HEK293T (cell line): Measurements from ENCODE around the gene GUCY1A2.
A peak's percentile ranks its signal among the peaks of the same experiment; 100 is the strongest.

Experiments
- CTCF ChIA-PET: fragments of 350-600 bp; formaldehyde crosslinking; extraction: SDS; loops from one replicate; lab custom pipeline; 2021; ENCODE audit warnings: antibody characterized with exemption, inconsistent platforms; lab: Yijun Ruan, JAX
- POLR2A ChIA-PET: fragments of 350-600 bp; formaldehyde crosslinking; extraction: SDS; loops from one replicate; lab custom pipeline; 2020; ENCODE audit warnings: antibody characterized with exemption, inconsistent platforms; lab: Yijun Ruan, JAX
- DNase-seq: peaks from one replicate; pipeline ENCODE4 v3.0.0; 2012; ENCODE audit warnings: mixed read lengths; ENCODE audit errors: extremely low spot score
- ARNT ChIP-seq: fragments of 450-650 bp; IDR thresholded peaks from 2 replicates; pipeline ENCODE4 v1.6.1; 2017; ENCODE audit warnings: mild to moderate bottlenecking
- BHLHE40 ChIP-seq: fragments of 450-650 bp; IDR thresholded peaks from 2 replicates; pipeline ENCODE4 v1.6.1; 2016; ENCODE audit warnings: mild to moderate bottlenecking, moderate library complexity, borderline replicate concordance
- CTBP1 ChIP-seq: fragments of 450-650 bp; IDR thresholded peaks from 2 replicates; pipeline ENCODE4 v1.6.1; 2016; ENCODE audit warnings: borderline replicate concordance
- ELF4 ChIP-seq: fragments of 450-650 bp; IDR thresholded peaks from 2 replicates; pipeline ENCODE4 v1.6.1; 2017; ENCODE audit warnings: antibody characterized with exemption
- FOXA1 ChIP-seq: fragments of 450-650 bp; IDR thresholded peaks from 2 replicates; pipeline ENCODE4 v1.6.1; 2016; ENCODE audit warnings: mild to moderate bottlenecking
- FOXK2 ChIP-seq: fragments of 450-650 bp; IDR thresholded peaks from 2 replicates; pipeline ENCODE4 v1.6.1; 2016; ENCODE audit warnings: mild to moderate bottlenecking
- FOXM1 ChIP-seq: fragments of 450-650 bp; IDR thresholded peaks from 2 replicates; pipeline ENCODE4 v1.6.1; 2017; ENCODE audit warnings: mild to moderate bottlenecking, borderline replicate concordance
- HDGF ChIP-seq: fragments of 450-650 bp; IDR thresholded peaks from 2 replicates; pipeline ENCODE4 v1.6.1; 2017; ENCODE audit warnings: antibody characterized with exemption, borderline replicate concordance
- L3MBTL2 ChIP-seq: fragments of 450-650 bp; conservative IDR thresholded peaks from 2 replicates; pipeline ENCODE4 v1.6.1; 2016; ENCODE audit warnings: mild to moderate bottlenecking
- LEF1 ChIP-seq: fragments of 450-650 bp; IDR thresholded peaks from 2 replicates; pipeline ENCODE4 v1.6.1; 2017; ENCODE audit warnings: mild to moderate bottlenecking, borderline replicate concordance
- NFRKB ChIP-seq: fragments of 450-650 bp; IDR thresholded peaks from 2 replicates; pipeline ENCODE4 v1.6.1; 2016; ENCODE audit warnings: mild to moderate bottlenecking, moderate library complexity
- SP1 ChIP-seq: fragments of 450-650 bp; IDR thresholded peaks from 2 replicates; pipeline ENCODE4 v1.6.1; 2017
- SUZ12 ChIP-seq: fragments of 450-650 bp; IDR thresholded peaks from 2 replicates; pipeline ENCODE4 v1.6.1; 2016; ENCODE audit warnings: mild to moderate bottlenecking
- TARDBP ChIP-seq: fragments of 450-650 bp; IDR thresholded peaks from 2 replicates; pipeline ENCODE4 v1.6.1; 2016
- ZNF384 ChIP-seq: fragments of 450-650 bp; IDR thresholded peaks from 2 replicates; pipeline ENCODE4 v1.6.1; 2016
- TF ChIP-seq, protein P1 (sequence below): fragments of 450-650 bp; IDR thresholded peaks from 2 replicates; pipeline ENCODE4 v1.6.1; 2016

Gene GUCY1A2

DNA sequence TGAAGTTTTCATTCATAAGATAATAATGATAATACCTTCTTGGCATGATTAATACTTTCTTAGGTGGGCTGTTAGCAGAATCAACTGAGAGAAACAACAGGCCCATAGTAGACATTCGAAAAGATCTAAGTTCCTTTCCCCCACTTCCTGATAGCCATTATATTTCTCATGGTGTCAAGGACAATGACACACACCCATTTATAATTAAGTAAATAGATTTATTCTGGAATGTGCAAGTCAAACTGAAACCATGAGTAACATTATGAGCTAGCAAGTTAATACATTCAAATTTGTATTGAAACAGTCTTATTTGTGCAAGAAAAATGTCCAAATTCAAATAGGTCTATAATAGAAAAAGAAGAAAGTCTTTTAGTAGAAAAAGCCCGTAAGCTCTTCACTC is 301.1 kb downstream of the GUCY1A2 start:
- no peak for DNase-seq
- ChIA-PET CTCF (no interaction called here), POLR2A (no interaction called here)
- no peak for TF ChIP-seq L3MBTL2
- no peak for TF ChIP-seq ARNT
- no peak for TF ChIP-seq ELF4
- no peak for TF ChIP-seq ZNF384
- no peak for TF ChIP-seq BHLHE40
- no peak for TF ChIP-seq FOXM1
- TF ChIP-seq SP1 = no peak
- TF ChIP-seq, protein P1, sequence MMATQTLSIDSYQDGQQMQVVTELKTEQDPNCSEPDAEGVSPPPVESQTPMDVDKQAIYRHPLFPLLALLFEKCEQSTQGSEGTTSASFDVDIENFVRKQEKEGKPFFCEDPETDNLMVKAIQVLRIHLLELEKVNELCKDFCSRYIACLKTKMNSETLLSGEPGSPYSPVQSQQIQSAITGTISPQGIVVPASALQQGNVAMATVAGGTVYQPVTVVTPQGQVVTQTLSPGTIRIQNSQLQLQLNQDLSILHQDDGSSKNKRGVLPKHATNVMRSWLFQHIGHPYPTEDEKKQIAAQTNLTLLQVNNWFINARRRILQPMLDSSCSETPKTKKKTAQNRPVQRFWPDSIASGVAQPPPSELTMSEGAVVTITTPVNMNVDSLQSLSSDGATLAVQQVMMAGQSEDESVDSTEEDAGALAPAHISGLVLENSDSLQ = no peak
- TF ChIP-seq LEF1 = no peak
- TF ChIP-seq NFRKB = no peak
- no peak for TF ChIP-seq HDGF

DNA sequence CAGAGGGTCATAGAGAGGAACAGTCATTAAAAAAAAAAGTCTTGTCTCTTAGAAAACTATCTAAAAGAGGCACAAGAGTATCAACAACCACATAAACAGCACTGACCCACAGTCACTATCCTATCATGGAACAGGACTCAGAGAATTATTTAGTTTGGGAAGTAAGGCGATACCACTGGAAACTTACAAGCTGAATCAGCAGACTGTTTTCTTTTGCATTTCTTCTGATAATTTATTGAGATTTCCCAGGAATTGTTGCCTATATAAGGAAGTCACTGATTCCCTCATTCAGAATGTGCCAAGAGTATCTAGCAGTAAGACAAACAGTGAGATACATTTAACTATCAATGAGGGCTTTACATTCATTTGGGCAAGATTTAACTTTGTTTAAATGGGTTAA is 304.1 kb downstream of the GUCY1A2 start:
- POLR2A ChIA-PET = no interaction called here
- TF ChIP-seq FOXK2 (no peak), LEF1 (no peak), ARNT (no peak), NFRKB (no peak), BHLHE40 (no peak), FOXA1 (no peak), SP1 (no peak), FOXM1 (no peak)
- CTCF ChIA-PET = no interaction called here

DNA sequence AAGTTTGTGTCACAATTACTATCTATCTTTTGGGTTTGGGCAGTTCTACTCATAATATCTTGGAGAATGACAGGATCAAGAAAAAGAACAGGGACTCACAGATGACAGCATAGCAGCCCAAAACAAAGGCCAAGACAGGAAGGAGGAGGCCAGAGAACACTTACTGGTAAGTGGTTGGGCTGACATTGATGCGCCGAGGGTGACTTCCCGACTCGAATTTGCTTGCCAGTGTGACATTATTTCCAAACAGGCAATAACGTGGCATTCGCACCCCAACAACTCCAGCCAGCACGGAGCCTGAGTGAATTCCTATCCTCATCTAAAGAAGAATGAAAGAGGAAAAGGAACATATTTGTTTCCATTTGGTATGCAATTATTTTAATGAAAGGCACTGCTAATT is 309.9 kb downstream of the GUCY1A2 start:
- ChIA-PET POLR2A (no interaction called here), CTCF (no interaction called here)
- TF ChIP-seq TARDBP = no peak
- TF ChIP-seq NFRKB = no peak
- no peak for TF ChIP-seq SP1
- TF ChIP-seq L3MBTL2 = no peak
- TF ChIP-seq ARNT = no peak
- TF ChIP-seq BHLHE40 = no peak
- no peak for TF ChIP-seq FOXM1
- TF ChIP-seq ELF4 = no peak
- no peak for TF ChIP-seq HDGF
- TF ChIP-seq, protein P1 = no peak
- TF ChIP-seq FOXA1 = no peak
- no peak for TF ChIP-seq ZNF384
- DNase-seq = no peak

More for the DNA sequence above, 304.1 kb downstream of the GUCY1A2 start:
- no peak for DNase-seq

DNA sequence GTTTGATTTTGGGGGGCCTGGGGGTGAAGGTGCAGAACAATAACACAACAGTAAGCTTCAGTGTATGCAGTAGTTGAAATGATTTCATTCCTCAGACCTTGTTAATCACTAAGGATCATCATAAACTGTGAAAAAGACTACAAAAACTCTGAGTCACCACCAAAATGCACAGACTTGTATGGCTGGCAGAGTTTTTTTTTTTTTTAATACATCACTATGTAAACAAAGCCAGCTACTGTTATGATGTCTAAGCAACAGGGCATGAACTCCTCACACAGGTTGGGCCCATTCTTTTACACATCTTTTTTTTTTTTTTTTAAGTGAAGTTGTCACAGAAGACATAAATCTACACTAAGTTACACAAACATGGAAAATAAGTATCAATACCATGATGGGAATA is 311.9 kb downstream of the GUCY1A2 start:
- TF ChIP-seq BHLHE40 (no peak), ZNF384 (peak; percentile 90), L3MBTL2 (no peak), NFRKB (no peak), SUZ12 (no peak)
- peak; percentile 16 for DNase-seq
- ChIA-PET CTCF (no interaction called here), POLR2A (no interaction called here)

DNA sequence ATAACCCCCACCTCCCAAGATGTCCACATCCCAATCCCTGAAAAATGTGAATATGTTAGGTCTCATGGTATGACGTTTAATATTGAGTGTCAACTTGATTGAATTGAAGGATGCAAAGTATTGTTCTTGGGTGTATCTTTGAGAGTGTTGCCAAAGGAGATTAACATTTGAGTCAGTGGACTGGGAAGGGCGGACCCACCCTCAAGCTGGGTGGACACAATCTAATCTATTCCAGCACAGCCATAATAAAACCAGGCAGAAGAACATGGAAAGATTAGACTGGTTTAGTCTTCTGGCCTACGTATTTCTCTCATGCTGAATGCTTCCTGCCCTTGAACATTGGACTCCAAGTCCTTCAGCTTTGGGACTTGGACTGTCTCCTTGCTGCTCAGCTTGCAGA is 315.5 kb downstream of the GUCY1A2 start:
- DNase-seq = no peak
- CTCF ChIA-PET = no interaction called here
- TF ChIP-seq CTBP1 = no peak
- no peak for TF ChIP-seq SP1
- TF ChIP-seq BHLHE40 = no peak
- TF ChIP-seq TARDBP = no peak
- TF ChIP-seq LEF1 = no peak
- TF ChIP-seq, protein P1 = no peak
- TF ChIP-seq FOXK2 = no peak
- TF ChIP-seq FOXA1 = no peak
- TF ChIP-seq ZNF384 = no peak
- no peak for TF ChIP-seq HDGF
- POLR2A ChIA-PET = no interaction called here

DNA sequence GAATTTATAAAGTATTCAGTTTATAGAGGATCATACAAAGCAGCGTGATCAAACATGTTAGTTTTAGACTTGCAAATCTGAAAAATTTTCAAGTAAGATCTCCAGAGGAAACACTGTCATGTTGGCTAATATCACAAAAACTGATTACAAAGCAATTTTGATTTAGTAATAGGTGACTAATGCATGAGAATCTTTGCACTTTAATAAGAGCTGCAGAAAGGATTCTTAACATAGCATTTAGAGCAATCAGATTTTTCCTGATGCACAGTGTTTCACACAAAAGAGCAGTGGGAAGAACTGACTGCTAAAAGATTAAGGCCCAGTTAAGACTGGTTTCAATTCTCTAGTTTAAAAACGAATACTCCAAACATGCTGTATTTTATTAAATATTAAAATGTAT is 321.2 kb downstream of the GUCY1A2 start:
- CTCF ChIA-PET = no interaction called here
- no peak for TF ChIP-seq ARNT
- no peak for TF ChIP-seq HDGF
- no peak for TF ChIP-seq L3MBTL2
- TF ChIP-seq LEF1 = no peak
- no peak for TF ChIP-seq SUZ12
- TF ChIP-seq CTBP1 = no peak
- TF ChIP-seq NFRKB = no peak
- TF ChIP-seq ELF4 = no peak
- TF ChIP-seq FOXA1 = no peak
- TF ChIP-seq BHLHE40 = no peak
- no peak for TF ChIP-seq TARDBP
- TF ChIP-seq FOXM1 = no peak
- TF ChIP-seq ZNF384 = no peak
- TF ChIP-seq, protein P1 = no peak
- TF ChIP-seq SP1 = no peak
- no peak for TF ChIP-seq FOXK2
- POLR2A ChIA-PET = no interaction called here
- no peak for DNase-seq
